CD4-positive, alpha-beta T cell treated with Interleukin-6 at 100 ng/mL for 8 hours (primary cell): ENCODE data around the gene ATF4.
A peak's percentile ranks its signal among the peaks of the same experiment; 100 is the strongest.
"Not testable (repeated sequence)": the region's sequence is repeated elsewhere in the genome, so short reads cannot be mapped to it uniquely, and the experiment has no call there.

Experiments used
- DNase-seq: peaks from one replicate; pipeline ENCODE4 v3.0.0-alpha.2; 2020; ENCODE audit warnings: mixed read lengths, low spot score

ATF4 gene

DNA sequence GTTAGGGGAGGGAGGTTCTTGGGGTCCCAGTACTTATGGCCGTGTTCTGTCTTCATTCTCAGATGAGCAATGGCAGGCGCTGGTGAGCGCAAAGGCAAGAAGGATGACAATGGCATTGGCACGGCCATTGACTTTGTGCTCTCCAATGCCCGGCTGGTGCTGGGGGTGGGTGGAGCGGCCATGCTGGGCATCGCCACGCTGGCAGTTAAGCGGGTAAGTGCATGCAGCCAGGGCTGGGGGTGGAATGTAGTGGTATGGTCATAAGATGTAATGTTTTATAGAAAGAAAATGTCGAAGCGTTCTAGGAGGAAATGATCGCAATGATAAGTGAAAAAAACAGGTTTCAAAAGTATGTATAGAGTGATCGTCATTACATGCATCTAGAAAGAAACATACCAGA is 9.1 kb upstream of the ATF4 start:
- DNase-seq = no peak

GRCh38 chr22:39512026-39512425 is 8.3 kb upstream of the ATF4 start:
- DNase-seq = no peak

GRCh38 chr22:39513791-39514190 is 6.6 kb upstream of the ATF4 start:
- DNase-seq = no peak

DNA sequence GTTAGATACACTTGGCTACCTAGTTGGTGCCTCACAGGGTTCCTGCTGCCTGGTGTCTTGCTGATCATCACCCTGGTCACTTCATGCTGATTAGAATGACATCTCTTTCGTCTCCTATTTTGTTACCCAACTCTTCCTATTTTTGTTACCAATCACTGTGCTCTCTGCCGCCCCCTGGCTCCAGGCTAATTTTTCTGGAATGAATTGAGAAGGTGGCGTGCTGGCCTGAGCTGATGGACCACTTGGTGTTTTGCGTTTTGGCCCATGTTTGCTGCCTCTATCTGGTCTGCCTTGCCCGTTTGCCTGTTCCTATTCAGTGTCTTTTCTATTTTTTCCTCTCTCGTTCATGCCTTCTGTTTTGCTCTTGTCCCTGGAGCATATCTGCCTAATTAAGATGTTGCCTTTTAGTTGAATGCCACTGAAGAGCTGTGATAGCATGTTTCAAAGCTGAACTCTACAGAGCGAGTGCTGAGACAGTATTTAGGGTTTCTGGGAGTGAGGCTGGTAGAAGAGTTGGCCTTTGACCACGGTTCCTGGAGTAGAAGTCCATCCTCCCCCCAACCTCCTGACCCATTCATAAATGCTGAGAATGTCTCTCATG is 5.9 kb upstream of the ATF4 start:
- DNase-seq = no peak

DNA sequence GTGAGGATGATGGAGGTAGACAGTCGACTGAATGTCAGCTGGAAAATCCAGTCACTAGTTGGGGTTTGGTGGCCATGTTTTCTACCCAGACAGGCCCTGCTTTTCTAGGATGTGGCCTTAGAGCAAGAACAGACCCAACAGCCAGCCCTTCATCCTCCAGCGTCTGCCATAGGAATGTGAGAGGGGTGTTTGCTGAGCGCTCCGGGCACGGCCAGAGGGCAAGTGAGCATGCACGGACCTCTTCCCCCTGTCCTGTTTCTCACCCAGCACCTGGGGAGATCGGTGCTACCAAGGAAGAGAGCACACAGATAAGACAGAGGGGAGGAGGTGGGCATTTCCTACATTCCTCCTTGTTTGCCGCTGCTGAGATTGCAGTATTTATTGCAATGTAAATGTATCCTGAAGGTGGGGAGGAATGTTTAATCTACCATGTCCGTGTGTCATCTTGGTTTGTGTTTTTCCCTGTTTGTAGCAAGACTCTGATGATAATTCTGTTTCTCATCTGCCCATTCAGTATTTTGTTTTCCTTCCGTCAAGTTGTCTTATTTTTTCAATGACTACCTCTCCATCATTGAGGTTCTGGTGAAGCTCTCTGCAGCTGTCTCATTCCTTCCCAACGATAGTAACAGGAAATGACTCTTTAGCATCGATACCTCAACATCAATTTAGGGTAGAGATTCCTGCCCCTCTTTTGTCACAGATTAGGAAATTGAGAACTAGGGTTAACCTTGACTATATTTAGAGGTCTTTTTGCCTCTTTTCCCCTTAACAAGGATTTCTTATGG is 4.9 kb upstream of the ATF4 start:
- DNase-seq = no peak

- DNase-seq = no peak
Observed at GRCh38 chr22:39517470-39517869, 2.9 kb upstream of the ATF4 start.

DNA sequence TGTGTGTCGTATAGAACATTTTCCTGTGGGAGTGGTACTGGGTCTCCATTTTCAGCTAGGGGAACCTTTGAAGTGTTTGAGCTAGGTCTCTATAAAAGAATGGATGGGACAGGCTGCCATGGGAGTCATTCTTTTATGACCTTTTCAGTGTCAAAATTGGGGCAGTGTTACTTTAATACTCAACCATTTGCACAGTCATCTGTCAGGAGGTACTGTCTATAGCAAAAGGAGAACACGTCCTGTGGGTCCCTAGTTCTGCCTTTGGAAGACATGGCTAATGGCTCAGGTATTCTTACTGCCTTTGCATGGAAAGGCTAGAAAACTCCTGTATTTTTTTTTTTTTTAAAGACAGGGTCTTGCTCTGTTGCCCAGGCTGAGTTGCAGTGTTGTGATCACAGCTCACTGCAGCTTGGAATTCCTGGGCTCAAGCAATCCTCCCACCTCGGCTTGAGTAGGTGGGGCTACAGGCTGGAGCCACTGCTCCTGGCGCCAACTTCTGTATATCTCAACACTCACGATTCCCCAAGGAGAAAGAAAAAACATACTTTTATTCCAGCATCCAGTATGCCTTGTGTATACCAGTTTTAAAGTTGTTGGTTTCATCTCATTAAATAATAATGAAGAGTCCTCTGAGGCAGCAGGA is 2.1 kb upstream of the ATF4 start:
- no peak for DNase-seq

DNA sequence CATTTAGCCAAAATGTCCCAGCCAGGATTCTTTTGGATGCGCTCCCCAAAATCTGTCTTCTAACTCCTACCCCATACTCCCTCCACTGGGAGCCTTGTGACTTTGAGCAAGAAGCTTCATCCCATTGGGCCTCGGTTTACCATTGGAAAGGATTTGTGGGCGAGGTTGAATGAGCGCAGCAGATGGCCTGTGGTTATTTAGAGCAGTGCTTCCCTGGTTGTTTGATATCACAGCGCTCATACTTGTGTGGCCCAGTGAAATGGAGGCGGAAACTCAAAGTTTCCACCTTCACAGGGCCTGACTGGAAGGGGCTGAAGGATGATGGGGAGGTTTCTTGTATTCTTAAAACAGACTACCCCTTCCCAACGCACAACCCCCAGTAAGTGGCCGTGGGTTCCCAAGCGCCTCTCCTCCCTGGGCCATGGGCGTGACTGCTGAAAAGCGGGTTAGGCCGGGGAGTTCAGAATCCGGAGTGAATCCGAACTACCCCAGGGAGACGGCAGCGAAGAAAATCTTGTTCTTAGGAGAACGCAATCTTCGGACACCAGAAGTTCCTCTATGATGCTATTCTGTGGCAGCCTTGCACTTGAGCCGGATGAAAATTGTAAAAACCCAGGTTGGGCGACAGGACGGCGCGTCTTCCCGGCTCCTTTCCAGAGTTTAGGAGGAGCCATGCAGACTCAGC is 1.2 kb upstream of the ATF4 start:
- DNase-seq = no peak

DNA sequence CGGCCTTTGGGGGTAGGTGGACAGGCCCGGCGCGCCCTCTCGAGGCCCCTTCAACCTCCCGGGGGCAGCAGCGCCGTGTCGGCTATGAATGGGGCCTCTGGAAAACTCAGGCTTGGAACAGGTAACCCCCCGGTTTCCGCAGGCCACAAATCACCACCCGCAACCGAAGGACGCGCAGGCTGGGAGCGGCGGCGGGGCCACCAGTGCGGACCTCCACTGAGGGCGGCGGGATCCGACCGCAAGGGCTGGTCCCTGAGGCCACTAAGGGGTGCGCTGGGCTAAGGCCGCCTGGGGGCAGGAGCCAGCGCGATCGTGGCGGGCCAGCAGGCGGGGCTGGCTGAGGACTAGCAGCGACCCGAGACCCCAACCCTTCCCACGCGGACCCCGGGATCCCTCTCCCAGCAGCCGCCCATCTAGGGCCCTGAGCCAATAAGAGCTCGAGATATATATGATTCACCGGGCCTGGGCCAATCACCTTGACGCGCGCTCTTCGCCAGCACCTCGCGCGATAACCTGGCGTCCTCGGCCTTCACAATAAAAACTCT is 609 bp upstream of the ATF4 start:
- DNase-seq = peak; percentile 97

DNA sequence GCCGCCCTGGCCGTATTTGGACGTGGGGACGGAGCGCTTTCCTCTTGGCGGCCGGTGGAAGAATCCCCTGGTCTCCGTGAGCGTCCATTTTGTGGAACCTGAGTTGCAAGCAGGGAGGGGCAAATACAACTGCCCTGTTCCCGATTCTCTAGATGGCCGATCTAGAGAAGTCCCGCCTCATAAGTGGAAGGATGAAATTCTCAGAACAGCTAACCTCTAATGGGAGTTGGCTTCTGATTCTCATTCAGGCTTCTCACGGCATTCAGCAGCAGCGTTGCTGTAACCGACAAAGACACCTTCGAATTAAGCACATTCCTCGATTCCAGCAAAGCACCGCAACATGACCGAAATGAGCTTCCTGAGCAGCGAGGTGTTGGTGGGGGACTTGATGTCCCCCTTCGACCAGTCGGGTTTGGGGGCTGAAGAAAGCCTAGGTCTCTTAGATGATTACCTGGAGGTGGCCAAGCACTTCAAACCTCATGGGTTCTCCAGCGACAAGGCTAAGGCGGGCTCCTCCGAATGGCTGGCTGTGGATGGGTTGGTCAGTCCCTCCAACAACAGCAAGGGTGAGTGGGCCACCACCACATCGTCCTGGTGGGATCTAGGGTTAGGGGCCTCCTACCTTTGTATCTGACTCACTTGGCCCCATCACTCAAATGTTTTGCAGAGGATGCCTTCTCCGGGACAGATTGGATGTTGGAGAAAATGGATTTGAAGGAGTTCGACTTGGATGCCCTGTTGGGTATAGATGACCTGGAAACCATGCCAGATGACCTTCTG is 934 bp downstream of the ATF4 start:
- not testable (repeated sequence) for DNase-seq

DNA sequence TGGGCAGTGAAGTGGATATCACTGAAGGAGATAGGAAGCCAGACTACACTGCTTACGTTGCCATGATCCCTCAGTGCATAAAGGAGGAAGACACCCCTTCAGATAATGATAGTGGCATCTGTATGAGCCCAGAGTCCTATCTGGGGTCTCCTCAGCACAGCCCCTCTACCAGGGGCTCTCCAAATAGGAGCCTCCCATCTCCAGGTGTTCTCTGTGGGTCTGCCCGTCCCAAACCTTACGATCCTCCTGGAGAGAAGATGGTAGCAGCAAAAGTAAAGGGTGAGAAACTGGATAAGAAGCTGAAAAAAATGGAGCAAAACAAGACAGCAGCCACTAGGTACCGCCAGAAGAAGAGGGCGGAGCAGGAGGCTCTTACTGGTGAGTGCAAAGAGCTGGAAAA is 1.7 kb downstream of the ATF4 start:
- DNase-seq = not testable (repeated sequence)

DNA sequence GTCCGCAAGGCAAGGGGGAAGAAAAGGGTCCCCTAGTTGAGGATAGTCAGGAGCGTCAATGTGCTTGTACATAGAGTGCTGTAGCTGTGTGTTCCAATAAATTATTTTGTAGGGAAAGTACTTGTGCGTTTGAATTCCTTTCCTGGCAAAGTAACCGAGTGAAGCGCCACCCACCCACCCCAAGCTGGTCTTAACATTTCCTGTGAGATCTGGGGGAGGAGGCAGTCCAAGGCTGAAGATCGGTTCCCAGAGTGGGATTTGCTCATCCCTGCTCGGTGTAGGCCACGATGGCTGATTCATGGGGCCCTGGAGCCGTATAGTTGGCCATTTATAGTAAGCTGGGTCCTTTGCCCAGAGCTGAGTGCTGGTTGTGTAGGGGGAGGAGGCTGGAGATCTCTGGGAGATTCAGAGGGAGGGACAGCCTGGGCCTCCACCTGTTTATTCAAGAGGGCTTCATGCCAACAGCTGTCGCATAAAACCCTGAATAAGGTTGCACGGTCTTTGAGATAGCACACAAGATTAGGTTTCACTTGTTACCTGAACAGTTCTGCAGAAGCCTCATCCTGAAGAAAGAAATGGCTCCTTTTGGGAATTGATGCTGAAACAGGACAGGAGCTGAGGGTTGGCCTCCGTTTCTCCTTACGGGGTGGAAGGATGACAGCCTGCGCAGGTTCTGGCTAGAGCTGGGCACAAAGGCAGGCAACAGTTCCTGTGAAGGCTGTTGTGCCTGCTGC is 2.4 kb downstream of the ATF4 start:
- no peak for DNase-seq

GRCh38 chr22:39524089-39524752 is 3.9 kb downstream of the ATF4 start:
- no peak for DNase-seq

- no peak for DNase-seq
Observed at GRCh38 chr22:39524753-39525657, 4.6 kb downstream of the ATF4 start.

- DNase-seq = no peak
Observed at GRCh38 chr22:39525658-39525975, 5.3 kb downstream of the ATF4 start.

DNA sequence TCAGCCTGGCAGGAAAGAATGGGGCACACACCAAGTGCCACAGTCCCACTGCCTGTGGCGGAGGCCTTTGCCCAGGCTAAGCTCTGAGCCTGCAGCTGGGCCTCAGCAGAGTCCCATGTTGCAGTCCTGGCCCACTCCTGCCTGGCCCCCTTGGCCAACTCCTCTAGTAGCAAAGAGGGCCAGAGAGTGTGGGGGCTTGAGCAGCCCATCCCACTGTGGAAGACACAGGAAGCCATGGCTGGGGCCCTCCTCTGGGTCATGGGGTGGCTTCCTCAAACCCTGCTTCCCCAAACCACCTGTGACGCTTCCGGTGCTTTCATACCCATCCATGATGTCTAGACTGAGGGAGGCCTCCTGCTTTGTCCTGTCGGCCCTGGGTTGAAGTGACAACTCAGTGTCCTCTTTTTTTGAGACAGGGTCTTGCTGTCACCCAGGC is 6.4 kb downstream of the ATF4 start:
- peak; percentile 31 for DNase-seq

- DNase-seq = no peak
Observed at GRCh38 chr22:39527481-39527961, 7.2 kb downstream of the ATF4 start.

GRCh38 chr22:39528080-39528661 is 7.8 kb downstream of the ATF4 start:
- no peak for DNase-seq
